SK-N-DZ (cell line): Measurements from ENCODE around the gene STING1.
"Not testable (repeated sequence)": the region's sequence is repeated elsewhere in the genome, so short reads cannot be mapped to it uniquely, and the experiment has no call there.

Experiments used
- DNase-seq: peaks from one replicate; pipeline ENCODE4 v3.0.0-alpha.2; 2015; ENCODE audit warnings: low spot score
- small RNA-seq, 2 experiments: library from RNA; depleted of rRNA; stranded (forward); fragments of <200 nt; gene quantifications; one replicate each; pipeline ENCODE3, GENCODE V24; 2014

The STING1 gene

GRCh38 chr5:139440416-139440815 is 42.1 kb downstream of the STING1 start:
- not testable (repeated sequence) for DNase-seq

- peak; percentile 95 for DNase-seq
These were observed 43.3 kb downstream of the STING1 start, which contains the start of gene DNAJC18 for GRCh38 chr5:139439013-139439903. TSS of gene DNAJC18 (minus strand) at chr5:139439525. CDS start at chr5:139439445, 80 bp downstream.

DNA sequence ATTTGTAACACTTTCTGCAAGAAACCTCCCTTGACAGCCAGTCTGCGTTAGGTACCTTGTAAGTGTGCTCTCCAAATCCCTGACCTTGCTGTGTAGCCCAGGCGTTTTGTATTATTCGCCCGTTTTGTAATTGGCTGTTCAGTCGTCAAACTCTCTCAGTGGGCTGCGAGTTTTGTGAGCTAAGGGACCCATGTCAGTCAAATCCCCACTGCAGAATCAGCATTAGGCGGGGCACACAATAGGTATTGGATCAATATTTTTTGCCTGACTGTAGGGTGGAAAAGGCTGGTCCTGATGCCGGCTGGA is 43.9 kb downstream of the STING1 start:
- DNase-seq = no peak

- no peak for DNase-seq
These were observed 46.9 kb downstream of the STING1 start for GRCh38 chr5:139435676-139436075.

DNA sequence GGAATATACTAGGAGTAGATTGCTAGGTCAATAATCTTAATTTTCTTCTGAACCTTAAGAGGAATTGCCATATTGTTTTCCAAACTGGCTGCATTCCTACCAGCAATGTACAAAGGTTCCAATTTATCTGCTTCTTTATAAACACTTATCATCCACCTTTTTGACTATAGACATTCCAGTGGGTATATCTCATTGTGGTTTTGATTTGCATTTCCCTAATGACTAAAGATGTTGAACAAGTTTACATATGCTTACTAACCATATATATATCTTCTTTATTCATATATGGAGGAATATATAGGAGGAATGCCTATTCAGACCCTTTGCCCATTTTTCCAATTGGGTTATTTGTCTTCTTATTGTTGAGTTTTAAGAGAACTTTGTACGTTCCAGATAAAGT is 50.9 kb downstream of the STING1 start:
- DNase-seq = no peak

- DNase-seq = no peak
These were observed 52.5 kb downstream of the STING1 start for GRCh38 chr5:139430015-139430414.

- DNase-seq = no peak
These were observed 56.2 kb downstream of the STING1 start for GRCh38 chr5:139426203-139426885.

Small RNA genes within 50 kb of the gene (small RNA-seq; reads per million reads assigned to genes)
- gene RNU5B-4P = 0.18 to 10.1 reads per million in 2 experiments
